Measurements from ENCODE around the gene ARHGEF10L. TPM values are rescaled to one million over a fixed set of nuclear protein-coding genes. Genes with fewer than 3 reads are reported as not detected.

Gene ARHGEF10L
- total and polyA plus RNA-seq, 3 experiments from 2014 or later: 0.24 to 0.26 TPM; not detected in 1

DNA sequence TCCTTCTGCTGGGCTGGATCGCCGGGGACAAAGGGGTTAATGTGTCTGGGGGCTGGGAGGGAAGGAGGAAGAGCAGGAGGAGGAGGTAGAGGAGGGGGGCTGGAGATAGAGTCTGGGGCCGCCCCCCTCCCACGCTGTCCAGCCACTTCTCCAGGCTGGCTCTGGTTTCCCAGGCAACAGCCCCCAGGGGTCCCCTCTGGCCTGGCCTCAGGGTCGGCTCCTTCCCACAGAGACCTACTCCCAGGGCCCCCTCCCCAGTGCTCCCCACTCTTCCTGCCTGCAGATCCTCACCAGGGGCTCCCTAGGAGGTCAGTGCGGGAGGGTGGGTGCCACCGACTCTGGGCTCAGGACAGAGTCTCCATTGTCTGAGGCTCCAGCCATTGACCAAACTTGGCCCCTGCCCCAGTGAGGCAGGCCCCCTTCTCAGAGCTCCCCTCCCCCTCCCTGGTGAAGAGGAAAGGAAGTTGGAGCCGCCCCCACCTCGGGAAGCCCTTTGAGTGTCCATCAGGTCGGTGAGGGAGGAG is 34.1 kb downstream of the ARHGEF10L start:
- CTCF ChIA-PET: no interaction called here
- Mint-ChIP-seq H3K27me3 (peaks cover 3 to 16% of the 10 kb centered on the region in 2 donors), H3K9me3 (no peaks in the 10 kb centered on the region), H3K36me3 (no peaks in the 10 kb centered on the region), H3K4me1 (peaks cover 0 to 2% (median 0%) of the 10 kb centered on the region in 3 donors), H3K27ac (no peak overlapping the region), H3K4me3 (no peak overlapping the region)
- H3K36me3 ChIP-seq (ENCODE audit: insufficient read depth, low read length): no peaks in the 10 kb centered on the region
- no peak overlapping the region for H3K27ac ChIP-seq (ENCODE audit: low read depth, low read length)
- no peak overlapping the region for H3K4me3 ChIP-seq (ENCODE audit: low read length)
- POLR2A ChIA-PET: no interaction called here
- no peak for DNase-seq
- H3K27me3 ChIP-seq (ENCODE audit: insufficient read depth, low read length, poor library complexity, severe bottlenecking): no peaks in the 10 kb centered on the region
- no peaks in the 10 kb centered on the region for H3K4me1 ChIP-seq (ENCODE audit: insufficient read depth, low read length)
- no peaks in the 10 kb centered on the region for H3K9me3 ChIP-seq (ENCODE audit: low read length)

DNA sequence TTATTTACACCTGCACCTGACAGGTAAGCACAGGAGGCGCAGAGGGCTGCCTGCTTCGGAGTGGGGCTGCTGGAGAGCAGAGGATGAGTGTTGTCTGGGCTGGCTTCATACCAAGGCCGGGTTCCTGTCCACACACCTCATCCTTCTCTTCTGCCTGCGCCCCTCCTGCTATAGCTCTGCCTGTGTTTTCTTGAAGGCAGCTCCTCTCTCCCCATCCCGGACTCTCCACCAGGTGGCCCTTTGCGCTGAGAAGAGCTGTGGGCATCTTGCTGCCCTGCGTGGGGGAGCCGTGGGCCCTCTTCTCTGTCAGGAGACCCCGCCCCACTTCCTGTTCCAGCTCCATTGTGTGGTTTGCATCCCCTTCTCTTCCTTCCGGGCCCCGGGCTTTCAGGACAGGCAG is 35.0 kb downstream of the ARHGEF10L start:
- Histone ChIP-seq H3K9me3 (ENCODE audit: low read length) (no peaks in the 10 kb centered on the region), H3K4me1 (ENCODE audit: insufficient read depth, low read length) (no peaks in the 10 kb centered on the region), H3K36me3 (ENCODE audit: insufficient read depth, low read length) (no peaks in the 10 kb centered on the region), H3K4me3 (ENCODE audit: low read length) (no peak overlapping the region), H3K27ac (ENCODE audit: low read depth, low read length) (no peak overlapping the region), H3K27me3 (ENCODE audit: insufficient read depth, low read length, poor library complexity, severe bottlenecking) (no peaks in the 10 kb centered on the region)
- ChIA-PET POLR2A (no interaction called here), CTCF (no interaction called here)
- DNase-seq: no peak
- no peaks in the 10 kb centered on the region for H3K9me3 Mint-ChIP-seq
- no peaks in the 10 kb centered on the region for H3K36me3 Mint-ChIP-seq
- no peak overlapping the region for H3K27ac Mint-ChIP-seq
- H3K4me1 Mint-ChIP-seq: peaks cover 0 to 2% (median 0%) of the 10 kb centered on the region in 3 donors
- H3K27me3 Mint-ChIP-seq: peaks cover 3 to 19% of the 10 kb centered on the region in 2 donors
- no peak overlapping the region for H3K4me3 Mint-ChIP-seq

DNA sequence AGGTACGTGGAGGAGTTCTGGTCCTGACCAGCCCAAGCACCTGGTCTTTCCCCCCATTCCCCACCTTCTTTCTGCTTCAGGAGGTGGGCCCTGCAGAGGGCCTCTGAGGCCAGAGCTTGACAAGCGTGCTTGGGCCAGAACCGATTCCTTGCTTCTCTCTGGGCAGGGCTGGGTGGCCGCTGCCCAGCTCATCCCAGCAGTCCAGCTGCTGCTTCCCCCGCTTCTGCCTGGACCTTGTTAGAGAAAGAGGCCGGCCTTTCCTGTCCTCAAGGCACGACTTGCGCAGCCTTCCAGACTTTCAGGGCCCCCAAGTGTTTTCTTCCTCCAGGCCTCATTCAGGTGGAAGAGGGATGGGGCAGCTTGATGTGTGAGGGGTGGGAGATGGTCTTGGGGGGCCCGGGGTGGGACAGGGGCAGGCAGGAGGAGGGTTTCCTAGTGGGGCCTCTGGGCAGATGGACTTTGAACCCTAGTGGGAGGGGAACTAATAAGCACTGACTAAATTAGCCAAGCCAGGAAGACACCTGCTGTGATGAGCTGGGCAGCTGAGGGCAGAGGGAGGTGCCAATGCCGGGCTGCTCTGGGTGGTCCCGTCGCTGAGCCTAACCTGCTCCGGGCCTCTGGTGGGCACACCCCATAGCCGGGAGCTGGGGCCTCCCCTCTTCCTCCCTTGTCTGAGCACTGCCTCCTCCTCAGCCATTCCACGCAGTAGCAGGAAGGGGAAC is 36.5 kb downstream of the ARHGEF10L start:
- peaks cover 0 to 7% of the 10 kb centered on the region in 2 donors for H3K27me3 Mint-ChIP-seq
- CTCF ChIA-PET: no interaction called here
- no peak for DNase-seq

DNA sequence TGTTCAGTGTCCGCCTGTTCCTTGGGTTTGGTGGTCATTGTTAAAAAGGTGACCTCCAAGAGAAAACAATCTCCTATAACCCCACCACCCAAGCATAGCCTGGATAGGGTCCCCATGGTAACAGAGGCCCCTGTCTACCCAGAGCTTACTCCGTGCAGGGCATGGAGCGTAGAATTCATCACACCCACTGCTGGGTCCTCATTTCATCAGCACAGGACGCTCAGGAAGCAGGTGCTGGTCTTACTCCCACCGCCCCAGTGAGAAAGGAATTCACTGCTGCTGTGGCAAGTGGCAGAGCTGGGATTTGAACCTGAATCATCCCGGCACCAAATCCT is 37.0 kb downstream of the ARHGEF10L start:
- no peak overlapping the region for H3K4me3 Mint-ChIP-seq
- Histone ChIP-seq H3K27me3 (ENCODE audit: insufficient read depth, low read length, poor library complexity, severe bottlenecking) (no peaks in the 10 kb centered on the region), H3K9me3 (ENCODE audit: low read length) (no peaks in the 10 kb centered on the region), H3K36me3 (ENCODE audit: insufficient read depth, low read length) (no peaks in the 10 kb centered on the region), H3K4me3 (ENCODE audit: low read length) (no peak overlapping the region), H3K27ac (ENCODE audit: low read depth, low read length) (no peak overlapping the region), H3K4me1 (ENCODE audit: insufficient read depth, low read length) (no peaks in the 10 kb centered on the region)
- H3K27ac Mint-ChIP-seq: no peak overlapping the region
- H3K4me1 Mint-ChIP-seq: no peaks in the 10 kb centered on the region
- H3K9me3 Mint-ChIP-seq: no peaks in the 10 kb centered on the region
- CTCF ChIA-PET: no interaction called here
- H3K27me3 Mint-ChIP-seq: peaks cover 0 to 7% of the 10 kb centered on the region in 2 donors
- no peaks in the 10 kb centered on the region for H3K36me3 Mint-ChIP-seq
- POLR2A ChIA-PET: no interaction called here
- DNase-seq: no peak

More for the DNA sequence above, 36.5 kb downstream of the ARHGEF10L start:
- Mint-ChIP-seq H3K27ac (no peak overlapping the region), H3K4me1 (no peaks in the 10 kb centered on the region), H3K9me3 (no peaks in the 10 kb centered on the region), H3K4me3 (no peak overlapping the region), H3K36me3 (no peaks in the 10 kb centered on the region)
- H3K4me1 ChIP-seq (ENCODE audit: insufficient read depth, low read length): no peaks in the 10 kb centered on the region
- H3K36me3 ChIP-seq (ENCODE audit: insufficient read depth, low read length): no peaks in the 10 kb centered on the region
- POLR2A ChIA-PET: no interaction called here
- no peaks in the 10 kb centered on the region for H3K27me3 ChIP-seq (ENCODE audit: insufficient read depth, low read length, poor library complexity, severe bottlenecking)
- H3K4me3 ChIP-seq (ENCODE audit: low read length): no peak overlapping the region
- no peak overlapping the region for H3K27ac ChIP-seq (ENCODE audit: low read depth, low read length)
- H3K9me3 ChIP-seq (ENCODE audit: low read length): no peaks in the 10 kb centered on the region

DNA sequence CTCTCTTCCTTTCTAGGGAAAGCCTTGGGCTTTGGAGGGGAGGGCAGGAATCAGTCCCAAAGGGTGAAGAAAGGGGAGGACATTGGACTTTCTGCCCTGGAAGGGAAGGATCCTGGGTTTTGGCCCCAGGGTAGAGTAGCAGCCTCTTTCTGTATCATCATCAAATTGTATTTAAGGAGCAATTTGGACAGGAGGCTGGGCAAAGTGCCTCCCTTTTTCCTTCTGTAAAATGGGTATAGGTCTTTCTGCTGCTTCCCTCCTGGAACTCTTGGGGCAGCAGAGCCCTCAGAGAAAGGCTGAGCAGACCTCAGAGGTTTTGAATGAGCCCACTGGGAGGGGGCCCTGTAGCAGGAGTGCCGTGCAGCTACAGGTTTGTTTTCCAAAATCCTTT is 38.4 kb downstream of the ARHGEF10L start:
- peaks cover 1 to 7% of the 10 kb centered on the region in 2 donors for H3K27me3 Mint-ChIP-seq
- H3K27me3 ChIP-seq (ENCODE audit: insufficient read depth, low read length, poor library complexity, severe bottlenecking): no peaks in the 10 kb centered on the region

DNA sequence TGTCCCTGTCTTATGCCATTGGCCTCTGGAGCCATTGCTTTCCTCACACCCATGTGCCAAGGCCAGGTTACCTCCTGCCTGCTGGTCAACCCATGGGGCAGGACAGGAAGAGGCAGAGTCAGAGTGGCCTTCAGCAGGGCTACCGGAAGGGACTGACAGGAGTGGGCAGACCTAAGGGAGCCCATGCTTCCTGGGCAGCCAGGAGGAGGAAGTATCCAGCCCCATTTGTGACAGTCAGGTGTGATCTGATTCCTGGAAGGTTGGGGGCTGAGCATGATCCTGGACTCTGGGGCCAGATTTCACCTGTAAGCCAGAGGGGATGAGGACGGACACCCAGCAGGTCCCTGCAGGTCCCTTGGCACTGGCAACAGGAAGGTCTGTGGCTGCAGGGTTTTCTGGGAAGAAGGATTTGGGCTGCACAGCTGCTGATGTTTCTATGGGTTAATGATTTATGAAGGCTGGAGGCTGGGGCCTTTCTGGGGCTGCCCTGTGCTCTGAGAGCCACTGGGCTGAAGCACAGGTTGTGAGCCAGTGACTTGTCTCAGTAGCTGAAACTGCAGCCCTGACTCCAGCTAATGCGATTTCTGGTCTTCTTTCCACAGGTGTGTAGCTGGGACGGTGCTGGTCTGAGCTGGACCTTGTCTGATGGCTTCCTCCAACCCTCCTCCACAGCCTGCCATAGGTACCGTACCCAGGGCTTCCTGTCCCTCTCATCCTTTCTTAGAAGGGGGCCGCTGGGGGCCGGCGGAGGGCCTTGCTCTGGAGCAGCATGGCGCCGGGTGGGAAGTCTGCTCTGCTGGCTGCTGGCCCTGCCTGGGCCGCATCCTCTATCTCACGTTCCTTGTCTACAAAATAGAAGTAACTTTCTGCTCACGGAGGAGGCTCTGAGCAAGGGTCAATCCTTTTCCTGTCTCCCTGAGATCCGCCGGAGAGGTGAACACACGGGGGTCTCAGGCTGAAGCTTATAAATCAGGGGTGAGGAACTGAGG is 40.7 kb downstream of the ARHGEF10L start:
- ChIA-PET CTCF (no interaction called here), POLR2A (no interaction called here)
- Histone ChIP-seq H3K4me1 (ENCODE audit: insufficient read depth, low read length) (no peaks in the 10 kb centered on the region), H3K4me3 (ENCODE audit: low read length) (no peak overlapping the region), H3K36me3 (ENCODE audit: insufficient read depth, low read length) (no peaks in the 10 kb centered on the region), H3K27me3 (ENCODE audit: insufficient read depth, low read length, poor library complexity, severe bottlenecking) (no peaks in the 10 kb centered on the region), H3K27ac (ENCODE audit: low read depth, low read length) (no peak overlapping the region), H3K9me3 (ENCODE audit: low read length) (no peaks in the 10 kb centered on the region)
- no peaks in the 10 kb centered on the region for H3K9me3 Mint-ChIP-seq
- no peak for DNase-seq
- no peaks in the 10 kb centered on the region for H3K4me1 Mint-ChIP-seq
- no peak overlapping the region for H3K27ac Mint-ChIP-seq
- H3K4me3 Mint-ChIP-seq: no peak overlapping the region
- H3K36me3 Mint-ChIP-seq: no peaks in the 10 kb centered on the region
- peaks cover 4 to 7% of the 10 kb centered on the region in 2 donors for H3K27me3 Mint-ChIP-seq

More for the DNA sequence above, 38.4 kb downstream of the ARHGEF10L start:
- Mint-ChIP-seq H3K4me3 (no peak overlapping the region), H3K36me3 (no peaks in the 10 kb centered on the region), H3K27ac (no peak overlapping the region), H3K4me1 (no peaks in the 10 kb centered on the region), H3K9me3 (no peaks in the 10 kb centered on the region)
- no peak for DNase-seq
- Histone ChIP-seq H3K4me3 (ENCODE audit: low read length) (no peak overlapping the region), H3K27ac (ENCODE audit: low read depth, low read length) (no peak overlapping the region), H3K4me1 (ENCODE audit: insufficient read depth, low read length) (no peaks in the 10 kb centered on the region), H3K9me3 (ENCODE audit: low read length) (no peaks in the 10 kb centered on the region), H3K36me3 (ENCODE audit: insufficient read depth, low read length) (no peaks in the 10 kb centered on the region)
- CTCF ChIA-PET: no interaction called here
- POLR2A ChIA-PET: no interaction called here

DNA sequence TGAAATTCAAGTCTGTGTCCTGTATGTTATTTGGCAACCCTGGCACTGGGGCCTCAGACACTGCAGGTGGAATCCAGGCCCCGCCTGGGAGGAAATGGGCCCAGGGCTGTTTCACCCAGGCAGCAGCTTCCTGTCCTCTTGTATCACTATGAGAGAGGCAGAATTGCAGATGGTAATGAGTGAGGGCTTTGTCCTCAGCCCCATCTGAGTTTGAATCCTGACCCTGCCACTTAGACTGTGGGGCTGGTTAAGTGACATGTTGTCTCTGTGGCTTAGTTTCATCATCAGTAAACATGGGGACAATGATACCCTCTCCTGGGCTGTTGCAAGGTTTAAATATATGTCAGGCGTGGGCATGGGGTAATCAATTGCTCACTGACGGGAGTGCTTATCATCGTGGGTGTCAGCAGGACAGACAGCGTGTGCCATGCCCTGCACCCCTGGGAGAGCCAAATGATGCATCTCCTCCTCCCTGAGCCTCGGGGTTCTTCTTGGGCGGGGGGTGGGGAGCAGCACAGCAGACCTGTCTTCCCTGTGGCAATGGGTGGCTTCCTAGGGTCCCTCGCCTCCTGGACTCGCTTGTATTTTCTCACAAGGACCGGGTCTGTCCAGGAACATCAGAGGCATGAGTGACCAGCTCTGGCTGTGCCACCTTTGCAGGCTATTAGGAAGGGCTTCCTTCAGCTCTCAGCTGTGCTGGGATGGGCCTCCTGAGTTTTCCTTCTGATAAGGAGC is 42.1 kb downstream of the ARHGEF10L start:
- POLR2A ChIA-PET: no interaction called here
- Histone ChIP-seq H3K9me3 (ENCODE audit: low read length) (no peaks in the 10 kb centered on the region), H3K27ac (ENCODE audit: low read depth, low read length) (no peak overlapping the region), H3K36me3 (ENCODE audit: insufficient read depth, low read length) (no peaks in the 10 kb centered on the region), H3K4me1 (ENCODE audit: insufficient read depth, low read length) (no peaks in the 10 kb centered on the region), H3K27me3 (ENCODE audit: insufficient read depth, low read length, poor library complexity, severe bottlenecking) (no peaks in the 10 kb centered on the region), H3K4me3 (ENCODE audit: low read length) (no peak overlapping the region)
- Mint-ChIP-seq H3K9me3 (no peaks in the 10 kb centered on the region), H3K4me1 (no peaks in the 10 kb centered on the region), H3K36me3 (no peaks in the 10 kb centered on the region), H3K27ac (no peak overlapping the region), H3K27me3 (peaks cover 4 to 10% of the 10 kb centered on the region in 2 donors), H3K4me3 (no peak overlapping the region)
- DNase-seq: no peak
- CTCF ChIA-PET: no interaction called here
